ENCODE results near the gene TEAD4.

TEAD4 gene

DNA sequence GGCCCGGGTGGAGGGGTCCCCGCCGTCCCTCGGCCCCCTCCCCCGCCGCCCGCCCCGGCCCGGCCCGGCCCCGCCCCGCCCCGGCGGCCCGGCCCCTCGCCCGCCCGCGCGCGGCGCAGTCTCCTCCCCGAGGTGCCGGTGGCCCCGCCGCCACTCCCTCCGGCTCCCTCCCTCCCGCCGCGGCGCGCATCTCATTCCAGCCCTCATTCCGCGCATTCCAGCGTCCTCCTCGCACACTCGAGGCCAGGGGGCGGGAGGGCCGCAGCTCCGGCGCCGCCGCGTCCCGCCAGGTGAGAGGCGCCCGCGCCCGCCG, at the start of gene TEAD4:
Gene TEAD4, plus strand, starts transcription at position 206 of the 313 bp plus-strand sequence.
- intact Hi-C loops (cut with DNase I): no loop called here
- DNase-seq: peak in 13 of 42 donors; percentile 20 to 55 (median 32)

DNA sequence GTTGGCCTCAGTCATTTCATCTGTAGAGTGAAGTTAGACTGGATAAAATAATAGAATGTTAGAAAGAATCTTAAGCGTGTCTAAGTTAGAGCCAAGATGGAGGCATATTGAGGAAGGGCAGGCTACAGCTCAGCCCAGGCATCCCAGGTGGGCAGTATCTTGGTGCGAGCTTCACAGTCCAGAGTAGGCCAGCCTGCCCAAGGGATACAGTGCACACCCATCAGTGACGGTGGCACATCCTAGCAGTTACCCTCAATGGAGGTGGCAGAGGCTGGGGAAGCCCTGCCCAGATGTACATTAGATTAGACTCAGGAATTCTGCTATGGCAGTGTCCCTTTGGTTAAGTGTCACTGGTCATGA, 47.0 kb upstream of the TEAD4 start:
- intact Hi-C loops (cut with DNase I): no loop called here
- no peak for DNase-seq

DNA sequence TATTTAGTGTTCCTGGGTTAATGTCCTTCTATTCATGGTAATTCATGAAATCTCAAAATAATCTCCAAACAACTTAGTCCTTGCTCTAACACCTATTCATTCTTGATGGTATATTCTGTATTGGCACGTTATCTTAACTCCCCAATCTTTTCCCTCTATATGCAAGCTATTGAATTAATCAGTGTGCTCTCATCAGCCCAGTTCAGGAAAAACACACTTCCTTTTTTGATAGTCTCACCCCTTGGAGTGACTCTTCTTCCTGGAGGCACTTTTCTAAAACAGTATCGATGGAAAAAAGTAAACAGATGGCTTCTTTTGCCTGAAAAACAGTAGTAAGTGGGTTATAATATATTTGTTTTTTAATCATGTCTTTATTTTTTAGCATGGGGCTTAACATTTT, 39.9 kb upstream of the TEAD4 start:
- DNase-seq: no peak
- intact Hi-C loops (cut with DNase I): no loop called here

DNA sequence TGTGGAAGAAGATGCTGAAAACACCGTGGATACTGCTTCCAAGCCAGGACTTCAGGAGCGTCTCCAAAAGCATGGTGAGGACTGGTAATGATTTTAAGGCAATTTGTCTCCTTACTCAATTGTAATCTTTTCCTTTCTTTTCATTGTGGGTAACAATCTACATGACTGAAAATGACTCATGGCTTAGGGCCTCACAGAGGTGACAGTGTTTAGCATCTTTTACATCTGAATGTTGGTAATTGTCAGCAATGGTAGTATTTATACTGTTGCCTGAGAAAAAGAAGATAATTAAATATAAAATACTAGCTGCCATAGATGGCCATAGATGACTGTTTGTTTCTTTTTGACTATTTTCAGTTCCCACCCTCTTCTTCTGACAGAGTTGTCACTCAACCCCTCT, 36.9 kb upstream of the TEAD4 start:
- no peak for DNase-seq

DNA sequence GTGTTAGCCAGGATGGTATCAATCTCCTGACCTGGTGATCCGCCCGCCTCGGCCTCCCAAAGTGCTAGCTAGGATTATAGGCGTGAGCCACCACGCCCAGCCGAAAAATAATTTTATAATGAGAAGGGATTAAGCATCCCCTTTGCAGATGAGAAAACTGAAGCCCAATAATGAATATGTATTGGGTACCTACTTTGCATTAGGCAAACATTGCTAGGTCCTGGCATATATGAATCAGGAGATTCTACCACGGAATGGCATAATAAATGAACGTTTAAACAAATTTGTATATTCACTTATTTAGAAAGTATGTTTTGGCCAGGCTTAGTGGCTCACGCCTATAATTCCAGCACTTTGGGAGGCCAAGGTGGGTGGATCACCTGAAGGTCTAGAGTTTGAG, 36.1 kb upstream of the TEAD4 start:
- intact Hi-C loops (cut with DNase I): no loop called here
- no peak for DNase-seq

More for the DNA sequence above, 36.9 kb upstream of the TEAD4 start:
- intact Hi-C loops (cut with DNase I): no loop called here

DNA sequence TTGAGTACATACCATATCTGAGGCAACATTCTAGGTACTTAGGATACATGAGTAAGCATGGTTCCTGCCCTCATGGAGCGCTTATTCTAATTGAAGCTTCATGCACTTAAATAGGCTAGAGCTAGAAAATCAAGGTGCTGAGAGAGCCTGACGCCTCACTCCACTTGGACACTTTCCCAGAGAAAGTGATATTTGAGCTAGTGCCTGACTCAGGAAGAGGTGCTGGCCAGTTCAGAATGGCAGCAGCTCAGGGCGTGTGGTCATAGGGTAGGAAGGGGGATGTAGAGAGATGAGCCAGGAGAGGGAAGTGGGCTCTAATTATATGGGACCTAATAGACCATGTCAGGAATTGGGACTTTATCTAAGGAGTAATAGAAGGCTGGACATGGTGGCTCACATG, 35.2 kb upstream of the TEAD4 start:
- no peak for DNase-seq
- intact Hi-C loops (cut with DNase I): no loop called here

DNA sequence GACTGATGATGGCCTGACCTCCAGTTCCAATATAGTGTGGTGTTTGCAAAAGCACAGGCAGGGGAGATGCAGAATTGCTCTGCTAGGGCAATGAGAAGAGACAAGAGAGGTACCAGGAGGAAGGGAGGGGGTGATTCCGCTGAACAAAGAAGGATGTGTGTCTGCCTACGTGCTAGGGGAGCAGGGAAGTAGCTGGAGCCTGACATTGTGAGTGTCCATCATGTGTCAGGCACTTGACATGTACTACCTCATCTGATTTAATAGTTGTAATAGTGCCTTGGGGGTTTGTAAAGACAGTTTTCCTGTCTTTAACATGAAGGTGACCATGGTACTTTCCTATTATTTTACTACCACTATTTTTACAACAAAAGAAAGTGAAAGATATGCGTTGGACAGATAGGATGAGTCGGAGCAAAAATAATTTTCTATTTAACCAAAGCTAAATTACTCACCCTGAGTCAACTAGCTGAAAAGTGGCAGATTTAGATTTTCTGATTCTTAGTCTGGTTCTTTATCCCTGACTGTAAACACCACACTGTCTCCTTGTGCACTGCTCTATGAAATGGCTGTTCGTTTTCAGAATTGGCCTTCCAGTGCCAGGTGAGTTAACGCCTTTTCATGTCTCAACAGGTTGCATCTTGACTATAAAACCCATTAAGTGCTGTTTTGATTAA, 33.7 kb upstream of the TEAD4 start:
- intact Hi-C loops (cut with DNase I): no loop called here
- no peak for DNase-seq

DNA sequence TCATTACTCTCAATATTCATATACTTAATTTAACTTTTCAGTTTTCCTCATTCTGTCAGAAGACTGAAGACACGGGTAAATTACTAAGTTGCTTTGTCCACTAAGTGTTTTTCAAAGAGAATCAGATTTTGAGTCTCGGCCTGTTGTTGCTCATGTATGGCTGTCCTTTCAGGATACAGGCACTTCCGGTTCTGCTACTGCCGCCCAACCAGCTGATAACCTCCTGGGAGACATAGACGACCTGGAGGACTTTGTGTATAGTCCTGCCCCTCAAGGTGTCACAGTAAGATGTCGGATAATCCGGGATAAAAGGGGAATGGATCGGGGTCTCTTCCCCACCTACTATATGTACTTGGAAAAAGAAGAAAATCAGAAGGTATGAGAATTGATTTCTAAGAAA, 28.3 kb upstream of the TEAD4 start:
- no peak for DNase-seq
- intact Hi-C loops (cut with DNase I): no loop called here

DNA sequence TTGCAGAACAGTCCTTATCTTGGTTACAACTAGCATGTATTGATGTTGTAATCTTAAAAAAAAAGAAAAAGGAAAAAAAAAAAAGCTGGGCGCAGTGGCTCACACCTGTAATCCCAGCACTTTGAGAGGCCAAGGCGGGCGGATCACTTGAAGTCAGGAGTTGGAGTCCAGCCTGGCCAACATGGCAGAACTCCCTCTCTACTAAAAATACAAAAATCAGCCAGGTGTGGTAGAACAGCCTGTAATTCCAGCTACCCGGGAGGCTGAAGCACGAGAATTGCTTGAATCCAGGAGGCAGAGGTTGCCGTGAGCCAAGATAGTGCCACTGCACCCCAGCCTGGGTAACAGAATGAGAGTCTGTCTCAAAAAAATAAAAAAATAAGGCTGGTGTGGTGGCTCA, 25.6 kb upstream of the TEAD4 start:
- intact Hi-C loops (cut with DNase I): no loop called here
- DNase-seq: no peak

DNA sequence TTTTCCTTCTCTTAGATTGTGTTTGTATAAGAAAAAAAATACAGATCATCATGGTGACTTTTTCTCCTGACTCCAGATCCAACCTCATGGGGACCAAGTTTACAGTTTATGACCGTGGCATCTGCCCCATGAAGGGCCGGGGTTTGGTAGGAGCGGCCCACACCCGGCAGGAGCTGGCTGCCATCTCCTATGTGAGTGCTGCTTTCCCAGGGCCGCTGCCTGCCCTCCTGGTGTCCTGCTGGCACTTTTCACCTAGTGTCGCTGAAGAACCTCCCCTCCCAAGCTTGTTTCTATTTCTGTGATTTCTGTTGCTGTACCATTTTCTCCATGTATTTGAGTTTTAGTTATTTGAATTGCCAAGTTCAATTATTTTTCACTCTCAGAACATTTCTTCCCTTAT, 24.8 kb upstream of the TEAD4 start:
- no peak for DNase-seq
- intact Hi-C loops (cut with DNase I): no loop called here

DNA sequence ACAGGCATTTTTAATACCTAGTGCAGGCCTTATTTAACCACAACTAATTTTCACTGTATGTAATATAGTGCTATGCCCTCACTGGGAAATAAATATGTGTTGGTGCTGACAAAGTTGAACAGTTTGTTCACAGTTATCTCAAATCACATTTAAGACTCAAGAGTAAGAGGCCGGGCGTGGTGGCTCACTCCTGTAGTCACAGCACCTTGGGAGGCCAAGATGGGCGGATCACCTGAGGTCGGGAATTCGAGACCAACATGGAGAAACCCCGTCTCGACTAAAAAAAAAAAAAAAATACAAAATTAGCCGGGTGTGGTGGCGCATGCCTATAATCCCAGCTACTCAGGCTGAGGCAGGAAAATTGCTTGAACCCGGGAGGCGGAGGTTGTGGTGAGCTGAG, 22.9 kb upstream of the TEAD4 start:
- intact Hi-C loops (cut with DNase I): no loop called here
- DNase-seq: no peak

DNA sequence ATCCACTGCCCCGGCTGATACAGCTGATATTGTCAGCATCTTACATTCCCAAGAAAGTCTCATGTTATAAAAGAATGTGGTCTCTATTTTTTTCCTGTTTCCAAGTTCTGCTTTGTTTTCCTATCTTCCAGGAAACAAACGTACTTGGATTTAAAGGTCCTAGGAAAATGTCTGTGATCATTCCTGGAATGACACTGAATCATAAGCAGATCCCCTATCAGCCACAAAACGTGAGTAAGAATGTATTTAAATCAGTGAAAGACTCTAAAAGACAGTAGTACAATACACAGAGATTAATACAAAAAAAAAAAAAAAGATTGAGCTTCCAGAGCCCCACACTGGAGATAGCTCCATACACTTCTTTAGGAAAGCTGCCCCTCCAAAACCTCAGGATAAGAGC, 21.7 kb upstream of the TEAD4 start:
- intact Hi-C loops (cut with DNase I): no loop called here
- DNase-seq: no peak

DNA sequence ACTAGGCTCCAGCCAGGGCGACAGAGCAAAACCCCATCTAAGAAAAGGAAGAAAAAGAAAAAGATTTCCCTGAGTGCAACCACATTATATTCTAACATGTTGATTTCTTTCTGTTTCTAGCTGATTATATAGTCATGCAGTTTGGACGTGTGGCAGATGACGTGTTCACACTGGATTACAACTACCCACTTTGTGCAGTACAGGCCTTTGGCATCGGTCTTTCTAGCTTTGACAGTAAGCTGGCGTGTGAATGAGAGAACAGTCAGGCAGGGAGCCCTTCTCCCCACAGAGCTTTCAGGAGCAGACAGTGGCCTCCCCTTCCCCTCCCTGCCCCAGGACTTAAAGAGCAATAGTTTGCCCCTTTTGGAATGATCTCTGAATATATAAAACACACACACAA, 20.0 kb upstream of the TEAD4 start:
- DNase-seq: peak in 3 of 42 donors; percentile 10 to 43 (median 20)
- intact Hi-C loops (cut with DNase I): no loop called here

DNA sequence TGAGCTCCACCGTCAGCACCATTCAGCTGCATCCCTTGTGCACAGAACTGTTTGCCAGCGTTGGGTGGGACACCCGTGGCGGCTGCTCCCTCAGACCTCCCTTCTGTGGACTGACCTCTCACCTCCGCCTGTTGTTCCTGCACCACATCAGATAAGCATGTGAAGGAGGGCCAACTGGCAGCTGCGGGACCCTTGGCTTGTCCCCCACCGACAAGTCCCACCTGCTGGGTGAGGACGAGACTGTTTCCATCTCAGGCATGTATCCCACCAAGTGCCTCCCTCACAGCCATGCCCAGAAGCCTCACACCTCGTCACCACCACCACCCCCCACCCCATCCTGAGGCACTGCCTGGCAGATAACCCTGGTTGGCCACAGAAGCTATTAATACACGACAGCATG, 18.6 kb upstream of the TEAD4 start:
- intact Hi-C loops (cut with DNase I): no loop called here
- no peak for DNase-seq

DNA sequence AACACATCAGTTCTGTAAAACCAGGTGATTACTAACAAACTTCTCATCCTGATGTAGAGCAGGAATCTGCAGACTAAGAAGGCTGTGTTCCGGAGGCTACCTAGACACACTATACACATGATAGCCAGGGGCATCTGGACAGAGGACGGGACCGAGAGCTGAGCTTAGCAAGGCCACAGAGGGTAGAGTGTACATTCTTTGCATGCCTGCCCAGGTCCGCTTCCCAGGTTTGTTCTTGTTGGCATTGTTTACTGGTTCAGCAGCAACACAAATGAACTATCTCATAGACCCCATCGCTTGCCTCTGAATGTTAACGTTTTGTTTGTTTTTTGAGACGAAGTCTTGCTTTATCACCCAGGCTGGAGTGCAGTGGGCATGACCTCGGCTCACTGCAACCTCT, 17.7 kb upstream of the TEAD4 start:
- DNase-seq: no peak
- intact Hi-C loops (cut with DNase I): no loop called here

DNA sequence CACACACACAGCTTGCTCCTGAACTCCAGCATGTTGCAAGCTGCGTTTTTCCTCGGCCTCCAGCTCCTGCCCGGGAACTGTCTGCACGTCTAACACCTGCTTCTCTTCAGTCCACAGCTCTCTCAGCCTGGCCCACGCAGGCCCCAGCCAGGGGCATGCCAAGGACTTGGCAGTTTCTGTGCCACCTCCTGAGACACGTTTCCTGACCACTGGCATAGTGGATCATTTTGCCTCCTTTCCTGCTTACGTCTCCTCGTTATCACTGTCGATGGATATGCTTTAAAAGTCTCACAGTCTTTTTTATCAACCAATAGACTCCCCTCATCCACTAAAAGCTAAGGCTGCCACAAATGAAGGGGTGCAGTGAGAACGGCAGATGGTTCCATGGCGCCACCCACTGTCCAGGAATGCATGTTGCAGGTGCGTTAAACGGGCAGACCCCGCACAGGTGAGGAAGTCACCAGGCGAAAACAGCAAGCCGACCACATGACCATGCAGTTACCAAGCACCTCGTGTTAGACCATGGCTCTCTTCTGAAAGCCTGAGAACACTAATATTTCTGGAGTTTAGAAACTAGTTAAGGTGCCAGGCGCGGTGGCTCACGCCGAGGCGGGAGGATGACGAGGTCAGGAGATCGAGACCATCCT, 14.7 kb upstream of the TEAD4 start:
- intact Hi-C loops (cut with DNase I): no loop called here
- DNase-seq: peak; percentile 33 to 87 (median 70)

DNA sequence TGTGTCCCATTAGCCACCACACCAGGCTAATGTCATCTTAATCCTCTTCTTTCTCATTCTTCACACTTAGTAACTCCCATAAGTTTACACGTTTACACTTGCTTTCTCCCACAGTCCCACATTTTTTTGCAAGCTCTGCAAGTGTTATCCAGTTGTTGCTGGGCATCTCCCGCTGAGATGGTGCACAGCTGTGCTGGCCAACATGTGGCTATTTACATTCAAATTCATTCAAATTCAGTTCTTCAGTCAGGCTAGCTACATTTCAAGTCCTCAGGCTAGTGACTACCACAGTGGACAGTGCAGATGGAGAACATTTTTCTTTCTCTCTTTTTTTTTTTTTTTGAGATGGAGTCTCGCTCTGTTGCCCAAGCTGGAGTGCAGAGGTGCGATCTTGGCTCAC, 9.8 kb upstream of the TEAD4 start:
- DNase-seq: no peak
- intact Hi-C loops (cut with DNase I): no loop called here

DNA sequence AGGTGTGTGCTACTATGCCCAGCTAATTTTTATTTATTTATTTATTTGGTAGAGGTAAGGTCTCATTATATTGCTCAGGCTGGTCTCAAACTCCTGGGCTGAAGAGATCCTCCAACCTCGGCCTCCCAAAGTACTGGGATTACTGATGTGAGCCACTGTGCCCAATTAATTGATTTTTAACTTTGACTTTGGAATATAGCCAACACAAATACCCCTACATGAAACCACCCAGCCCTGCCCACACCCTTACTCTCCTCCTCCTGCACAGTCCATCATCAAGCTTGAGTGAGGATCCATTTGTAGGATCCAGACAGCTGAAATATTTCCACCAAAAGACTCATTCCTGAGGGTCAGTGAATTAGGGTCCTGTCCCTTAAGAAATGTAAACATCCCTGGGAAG, 3.3 kb upstream of the TEAD4 start:
- DNase-seq: no peak
- intact Hi-C loops (cut with DNase I): no loop called here

DNA sequence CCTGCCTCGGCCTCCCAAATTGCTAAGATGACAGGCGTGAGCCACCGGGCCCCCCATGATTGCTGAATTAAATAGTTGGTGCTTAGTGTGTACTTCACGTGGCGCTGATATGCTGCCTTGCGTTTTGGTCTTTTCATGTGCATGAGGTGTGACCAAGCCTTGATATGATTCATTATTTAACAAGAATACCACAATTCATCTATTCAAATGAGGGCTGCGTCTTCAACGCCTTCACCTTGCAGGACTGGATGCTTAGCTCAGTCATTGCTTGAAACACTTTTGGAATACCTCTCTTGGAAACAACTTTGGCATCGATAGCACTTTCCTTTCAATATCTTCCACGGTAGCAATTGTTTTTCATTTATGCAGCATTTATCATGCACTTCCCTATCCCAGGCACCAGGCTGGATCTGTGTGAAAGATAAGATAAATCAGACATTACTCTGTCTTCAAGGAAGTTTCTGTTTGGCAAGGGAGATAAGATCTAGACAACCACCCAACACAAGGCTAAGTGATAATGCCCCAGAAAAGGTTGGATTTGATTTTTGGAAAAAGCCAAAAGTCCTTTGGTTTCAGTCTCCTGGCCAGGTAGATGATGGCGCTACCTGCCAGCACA, 1.3 kb upstream of the TEAD4 start:
- no peak for DNase-seq
- intact Hi-C loops (cut with DNase I): no loop called here

DNA sequence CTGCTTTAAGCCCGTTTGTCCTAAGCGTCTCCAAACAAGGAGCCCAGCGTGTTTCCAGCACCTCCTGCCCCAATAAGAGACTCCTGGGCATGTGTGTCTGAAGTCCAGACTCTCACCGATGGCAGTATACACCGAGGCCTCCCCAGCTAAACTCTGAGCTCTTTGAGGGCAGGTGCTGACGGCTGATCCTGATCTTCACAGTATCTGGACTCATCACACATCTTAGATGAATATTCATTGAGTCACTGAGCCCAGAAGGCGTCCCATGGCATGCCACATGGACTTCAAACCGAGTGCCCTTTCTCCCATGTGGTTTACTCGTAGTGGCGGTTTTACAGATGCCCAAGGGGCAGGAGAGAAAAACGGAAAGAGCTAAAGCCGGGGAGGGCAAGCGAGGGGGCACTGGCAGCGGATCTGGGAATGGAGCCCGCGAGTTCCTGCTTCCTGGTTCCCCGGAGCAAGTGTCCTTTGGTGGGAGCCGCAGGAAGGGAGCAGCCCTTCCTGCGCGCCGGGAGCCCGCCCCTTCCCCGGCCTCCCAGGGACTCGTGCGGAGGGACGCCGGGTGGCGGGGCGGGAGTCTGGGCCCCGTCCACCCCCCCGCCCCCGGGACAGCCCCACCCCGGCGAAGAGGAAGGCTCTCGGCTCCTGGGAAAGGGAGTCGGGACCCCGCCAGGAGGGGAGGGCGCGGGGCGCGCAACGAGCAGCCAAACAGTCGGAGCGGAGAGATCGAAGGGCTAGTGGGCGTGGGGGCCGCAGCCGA, 585 bp upstream of the TEAD4 start:
- intact Hi-C loops (cut with DNase I): no loop called here

More for the DNA sequence above, 585 bp upstream of the TEAD4 start:
- no peak for DNase-seq
